KMS-11 (cell line): Measurements from ENCODE around the gene TAF4.

ENCODE experiments used
- H2AFZ ChIP-seq: fragments of 200-600 bp; sonication (generic); 2 replicates; pipeline ENCODE4 v1.6.1; 2016; ENCODE audit warnings: antibody characterized with exemption, mixed run types, low read depth
- H3K27ac ChIP-seq: fragments of 200-600 bp; sonication (generic); 2 replicates; pipeline ENCODE4 v1.6.1; 2016; ENCODE audit warnings: mild to moderate bottlenecking, mixed run types
- H3K27me3 ChIP-seq: fragments of 200-600 bp; sonication (generic); 2 replicates; pipeline ENCODE4 v1.6.1; 2017; ENCODE audit warnings: mild to moderate bottlenecking, low read depth, mixed run types, moderate library complexity; ENCODE audit not compliant: insufficient read depth
- H3K36me3 ChIP-seq: fragments of 200-600 bp; sonication (generic); 2 replicates; pipeline ENCODE4 v1.6.1; 2017; ENCODE audit warnings: mild to moderate bottlenecking, mixed run types; ENCODE audit not compliant: insufficient read depth
- H3K4me1 ChIP-seq: fragments of 200-600 bp; sonication (generic); 2 replicates; pipeline ENCODE4 v1.6.1; 2016; ENCODE audit warnings: mild to moderate bottlenecking, low read depth, mixed run types; ENCODE audit not compliant: poor library complexity, severe bottlenecking
- H3K4me2 ChIP-seq: fragments of 200-600 bp; sonication (generic); 2 replicates; pipeline ENCODE4 v1.7.0; 2016; ENCODE audit warnings: mild to moderate bottlenecking, mixed run types
- H3K4me3 ChIP-seq: fragments of 200-600 bp; sonication (generic); IDR thresholded peaks from 2 replicates; pipeline ENCODE4 v1.6.1; 2017; ENCODE audit warnings: low read depth, low read length, mixed read lengths; ENCODE audit not compliant: insufficient read depth
- H3K79me2 ChIP-seq: fragments of 200-600 bp; sonication (generic); 2 replicates; pipeline ENCODE4 v1.6.1; 2016; ENCODE audit warnings: low read depth, mixed run types; ENCODE audit not compliant: insufficient read depth
- H3K9ac ChIP-seq: fragments of 200-600 bp; sonication (generic); 2 replicates; pipeline ENCODE4 v1.6.1; 2016; ENCODE audit warnings: mild to moderate bottlenecking, mixed run types
- H4K20me1 ChIP-seq: fragments of 200-600 bp; sonication (generic); 2 replicates; pipeline ENCODE4 v1.6.1; 2016; ENCODE audit warnings: mild to moderate bottlenecking, mixed run types; ENCODE audit not compliant: insufficient read depth
- CTCF ChIP-seq: fragments of 200-600 bp; sonication (generic); conservative IDR thresholded peaks from 2 replicates; pipeline ENCODE4 v1.6.1; 2017; ENCODE audit warnings: low read depth, mild to moderate bottlenecking, antibody characterized with exemption, low read length, moderate library complexity, mixed read lengths

TAF4 gene

GRCh38 chr20:62049342-62050165 lies 16.1 kb downstream of the TAF4 start:
- no peak for TF ChIP-seq CTCF
- Histone ChIP-seq H3K79me2 (peaks cover 87% of the 10 kb centered on the region), H2AFZ (no peak overlapping the region), H3K4me2 (no peak overlapping the region), H3K36me3 (no peaks in the 10 kb centered on the region), H4K20me1 (no peaks in the 10 kb centered on the region; the same call in 1 of the 2 replicates), H3K27me3 (no peaks in the 10 kb centered on the region), H3K27ac (no peak overlapping the region), H3K4me3 (no peak overlapping the region), H3K4me1 (no peaks in the 10 kb centered on the region), H3K9ac (no peak overlapping the region)

- Histone ChIP-seq H3K4me3 (no peak overlapping the region), H3K4me1 (no peaks in the 10 kb centered on the region), H4K20me1 (no peaks in the 10 kb centered on the region; the same call in 1 of the 2 replicates), H2AFZ (no peak overlapping the region), H3K79me2 (peaks cover 87% of the 10 kb centered on the region), H3K27me3 (no peaks in the 10 kb centered on the region), H3K27ac (no peak overlapping the region), H3K9ac (no peak overlapping the region), H3K36me3 (no peaks in the 10 kb centered on the region), H3K4me2 (no peak overlapping the region)
- no peak for TF ChIP-seq CTCF
Observed at GRCh38 chr20:62048821-62049291, 16.8 kb downstream of the TAF4 start.

GRCh38 chr20:62048346-62048761 lies 17.3 kb downstream of the TAF4 start:
- Histone ChIP-seq H3K9ac (no peak overlapping the region), H3K4me3 (no peak overlapping the region), H4K20me1 (no peaks in the 10 kb centered on the region; the same call in 1 of the 2 replicates), H3K79me2 (peaks cover 87% of the 10 kb centered on the region), H3K27ac (no peak overlapping the region), H2AFZ (no peak overlapping the region), H3K4me1 (no peaks in the 10 kb centered on the region), H3K27me3 (no peaks in the 10 kb centered on the region), H3K36me3 (no peaks in the 10 kb centered on the region), H3K4me2 (no peak overlapping the region)
- no peak for TF ChIP-seq CTCF

- no peaks in the 10 kb centered on the region for H3K27me3 ChIP-seq
- no peak overlapping the region for H3K4me2 ChIP-seq
- no peak overlapping the region for H3K9ac ChIP-seq
- H4K20me1 ChIP-seq, result no peaks in the 10 kb centered on the region; the same call in 1 of the 2 replicates
- H3K79me2 ChIP-seq, result peaks cover 86% of the 10 kb centered on the region
- H3K36me3 ChIP-seq, result no peaks in the 10 kb centered on the region
- no peaks in the 10 kb centered on the region for H3K4me1 ChIP-seq
- no peak for TF ChIP-seq CTCF
- no peak overlapping the region for H3K4me3 ChIP-seq
- no peak overlapping the region for H3K27ac ChIP-seq
- no peak overlapping the region for H2AFZ ChIP-seq
Observed at GRCh38 chr20:62047666-62048345, 17.9 kb downstream of the TAF4 start.
